ENCODE results near the gene C2CD4D.
"Not testable (repeated sequence)": the region's sequence is repeated elsewhere in the genome, so short reads cannot be mapped to it uniquely, and the experiment has no call there.

C2CD4D gene

GRCh38 chr1:151839457-151840403 is at the start of gene C2CD4D:
C2CD4D (minus strand) TSS chr1:151839820; CDS start chr1:151838989, 831 bp downstream.
- peak; percentile 48 for DNase-seq (ENCODE audit: low spot score)

- DNase-seq (ENCODE audit: low spot score) = no peak
Observed at GRCh38 chr1:151888972-151889570, 49.5 kb upstream of the C2CD4D start.

- DNase-seq (ENCODE audit: low spot score) = no peak
Observed at GRCh38 chr1:151887028-151887427, 47.4 kb upstream of the C2CD4D start.

- DNase-seq (ENCODE audit: low spot score) = no peak
Observed at GRCh38 chr1:151885479-151885878, 45.9 kb upstream of the C2CD4D start.

GRCh38 chr1:151884879-151885278 is 45.3 kb upstream of the C2CD4D start:
- DNase-seq (ENCODE audit: low spot score) = not testable (repeated sequence)

- not testable (repeated sequence) for DNase-seq (ENCODE audit: low spot score)
Observed at GRCh38 chr1:151884445-151884844, 44.8 kb upstream of the C2CD4D start.

GRCh38 chr1:151883898-151884297 is 44.3 kb upstream of the C2CD4D start:
- DNase-seq (ENCODE audit: low spot score) = not testable (repeated sequence)

GRCh38 chr1:151882918-151883317 is 43.3 kb upstream of the C2CD4D start:
- DNase-seq (ENCODE audit: low spot score) = not testable (repeated sequence)

GRCh38 chr1:151882466-151882865 is 42.8 kb upstream of the C2CD4D start:
- DNase-seq (ENCODE audit: low spot score) = no peak

GRCh38 chr1:151881479-151881878 is 41.9 kb upstream of the C2CD4D start:
- DNase-seq (ENCODE audit: low spot score) = no peak

- no peak for DNase-seq (ENCODE audit: low spot score)
Observed at GRCh38 chr1:151875419-151876097, 35.9 kb upstream of the C2CD4D start.

- DNase-seq (ENCODE audit: low spot score) = not testable (repeated sequence)
Observed at GRCh38 chr1:151872776-151873175, 33.2 kb upstream of the C2CD4D start.

- DNase-seq (ENCODE audit: low spot score) = no peak
Observed at GRCh38 chr1:151871284-151872030, 31.8 kb upstream of the C2CD4D start.

- no peak for DNase-seq (ENCODE audit: low spot score)
Observed at GRCh38 chr1:151868486-151868885, 28.9 kb upstream of the C2CD4D start.

- no peak for DNase-seq (ENCODE audit: low spot score)
Observed at GRCh38 chr1:151867765-151868411, 28.3 kb upstream of the C2CD4D start.

- DNase-seq (ENCODE audit: low spot score) = no peak
Observed at GRCh38 chr1:151867321-151867720, 27.7 kb upstream of the C2CD4D start.

- no peak for DNase-seq (ENCODE audit: low spot score)
Observed at GRCh38 chr1:151864411-151864810, 24.8 kb upstream of the C2CD4D start.

- DNase-seq (ENCODE audit: low spot score) = no peak
Observed at GRCh38 chr1:151862604-151863003, 23.0 kb upstream of the C2CD4D start.

- no peak for DNase-seq (ENCODE audit: low spot score)
Observed at GRCh38 chr1:151860504-151861187, 21.0 kb upstream of the C2CD4D start.

- no peak for DNase-seq (ENCODE audit: low spot score)
Observed at GRCh38 chr1:151859891-151860293, 20.3 kb upstream of the C2CD4D start.
